ENCODE measurements around the gene PHC2. TPM values are rescaled to one million over a fixed set of nuclear protein-coding genes. Genes with fewer than 3 reads are reported as not detected.

The PHC2 gene
- total RNA-seq, 1 donor from 2014 or later = 65.0 TPM

GRCh38 chr1:33468011-33468410, 37.1 kb upstream of the PHC2 start:
- no peaks in the 10 kb centered on the region for H3K27me3 ChIP-seq
- no peaks in the 10 kb centered on the region for H4K20me1 ChIP-seq (ENCODE audit: low read depth)
- H3K4me2 ChIP-seq = no peak overlapping the region
- DNase-seq (ENCODE audit: low spot score) = no peak
- no peak overlapping the region for H3K27ac ChIP-seq
- no peaks in the 10 kb centered on the region for H3K36me3 ChIP-seq
- Mint-ChIP-seq H3K36me3 (no peaks in the 10 kb centered on the region), H3K27me3 (ENCODE audit: insufficient read depth, low read depth) (no peaks in the 10 kb centered on the region), H3K4me3 (no peak overlapping the region), H3K4me1 (peaks cover 26% of the 10 kb centered on the region), H3K9me3 (no peaks in the 10 kb centered on the region), H3K27ac (no peak overlapping the region)
- H3K9me3 ChIP-seq (ENCODE audit: low read depth) = no peaks in the 10 kb centered on the region
- peaks cover 4% of the 10 kb centered on the region for H3K79me2 ChIP-seq (ENCODE audit: low read depth)
- no peak overlapping the region for H3K9ac ChIP-seq
- TF ChIP-seq CTCF (IDR thresholded peaks at IDR 0.05) (no peak), EZH2phosphoT487 (IDR thresholded peaks at IDR 0.05) (no peak), EZH2 (IDR thresholded peaks at IDR 0.05) (no peak)
- H3K4me3 ChIP-seq = no peak overlapping the region
- peaks cover 4% of the 10 kb centered on the region for H3F3A ChIP-seq (ENCODE audit: low read depth)
- H2AFZ ChIP-seq (replicated peaks) = no peak overlapping the region
- H3K4me1 ChIP-seq = peaks cover 16% of the 10 kb centered on the region

- Histone ChIP-seq H3K9me3 (ENCODE audit: low read depth) (no peaks in the 10 kb centered on the region), H4K20me1 (ENCODE audit: low read depth) (no peaks in the 10 kb centered on the region), H3K27ac (no peak overlapping the region), H3K9ac (no peak overlapping the region), H3K4me1 (peaks cover 9% of the 10 kb centered on the region), H3K27me3 (no peaks in the 10 kb centered on the region), H3F3A (ENCODE audit: low read depth) (peaks cover 4% of the 10 kb centered on the region), H3K79me2 (ENCODE audit: low read depth) (no peaks in the 10 kb centered on the region), H3K4me2 (no peak overlapping the region), H3K4me3 (no peak overlapping the region), H3K36me3 (no peaks in the 10 kb centered on the region), H2AFZ (replicated peaks) (no peak overlapping the region)
- H3K27ac Mint-ChIP-seq = peak overlapping the region; percentile 39
- peaks cover 15% of the 10 kb centered on the region for H3K4me1 Mint-ChIP-seq
- H3K27me3 Mint-ChIP-seq (ENCODE audit: insufficient read depth, low read depth) = peaks cover 5% of the 10 kb centered on the region
- TF ChIP-seq EZH2phosphoT487 (IDR thresholded peaks at IDR 0.05) (no peak), CTCF (IDR thresholded peaks at IDR 0.05) (no peak), EZH2 (IDR thresholded peaks at IDR 0.05) (no peak)
- no peaks in the 10 kb centered on the region for H3K9me3 Mint-ChIP-seq
- H3K4me3 Mint-ChIP-seq = no peak overlapping the region
- no peaks in the 10 kb centered on the region for H3K36me3 Mint-ChIP-seq
- DNase-seq (ENCODE audit: low spot score) = no peak
These were observed 35.3 kb upstream of the PHC2 start for GRCh38 chr1:33466159-33466558.

- Histone ChIP-seq H3K9ac (no peak overlapping the region), H3K4me1 (peaks cover 3% of the 10 kb centered on the region), H4K20me1 (ENCODE audit: low read depth) (no peaks in the 10 kb centered on the region), H3K36me3 (no peaks in the 10 kb centered on the region), H3K4me3 (no peak overlapping the region), H3K79me2 (ENCODE audit: low read depth) (no peaks in the 10 kb centered on the region), H2AFZ (replicated peaks) (no peak overlapping the region), H3K27ac (no peak overlapping the region), H3K4me2 (no peak overlapping the region), H3K9me3 (ENCODE audit: low read depth) (no peaks in the 10 kb centered on the region), H3F3A (ENCODE audit: low read depth) (no peaks in the 10 kb centered on the region), H3K27me3 (no peaks in the 10 kb centered on the region)
- Mint-ChIP-seq H3K36me3 (no peaks in the 10 kb centered on the region), H3K4me3 (no peak overlapping the region), H3K9me3 (no peaks in the 10 kb centered on the region), H3K27ac (no peak overlapping the region), H3K27me3 (ENCODE audit: insufficient read depth, low read depth) (peaks cover 5% of the 10 kb centered on the region), H3K4me1 (peaks cover 9% of the 10 kb centered on the region)
- no peak for TF ChIP-seq EZH2phosphoT487 (IDR thresholded peaks at IDR 0.05)
- TF ChIP-seq CTCF (IDR thresholded peaks at IDR 0.05) = no peak
- TF ChIP-seq EZH2 (IDR thresholded peaks at IDR 0.05) = no peak
- no peak for DNase-seq (ENCODE audit: low spot score)
These were observed 34.4 kb upstream of the PHC2 start for GRCh38 chr1:33465316-33465715.
